UCSD-AML1 (cell line): ENCODE measurements around the gene NUP54.

Experiments
- DNase-seq: peaks from one replicate; lab custom pipeline; 2025; ENCODE audit not compliant: unreplicated experiment; lab: John Stamatoyannopoulos, UW

NUP54 gene

DNA sequence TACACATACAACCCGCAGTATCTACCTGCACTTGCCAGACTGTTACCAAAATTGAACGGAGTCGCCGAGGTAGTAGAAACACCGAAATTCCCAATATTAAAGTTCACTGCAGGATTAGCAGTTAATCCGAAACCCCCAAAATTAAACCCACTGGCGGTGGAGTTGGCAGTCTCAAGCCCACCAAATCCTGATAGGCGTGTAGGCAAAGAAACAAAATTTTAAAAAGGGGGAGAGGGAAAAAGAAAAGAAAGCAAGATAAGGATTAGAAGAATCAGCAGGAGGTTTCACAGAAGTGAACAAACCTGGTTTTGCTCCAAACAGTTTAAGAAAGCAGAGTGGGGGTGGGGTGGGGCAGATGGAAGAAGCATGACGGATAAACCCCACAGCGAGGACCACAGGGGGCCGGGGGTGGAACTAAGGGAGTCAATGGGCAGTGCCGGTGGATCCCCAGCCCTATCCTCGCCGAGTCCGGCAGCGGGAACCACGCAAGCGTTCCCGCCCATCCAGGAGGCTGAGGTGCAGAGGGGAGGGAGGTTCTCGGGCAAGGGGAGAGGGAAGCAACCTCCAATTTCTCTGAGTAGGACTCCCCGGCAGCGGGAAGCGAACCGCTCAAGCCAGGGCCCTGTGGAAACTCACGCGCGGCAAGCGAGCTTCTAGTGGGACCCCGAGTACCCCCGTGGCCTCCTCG is 599 bp downstream of the NUP54 start:
- DNase-seq = peak; percentile 78

DNA sequence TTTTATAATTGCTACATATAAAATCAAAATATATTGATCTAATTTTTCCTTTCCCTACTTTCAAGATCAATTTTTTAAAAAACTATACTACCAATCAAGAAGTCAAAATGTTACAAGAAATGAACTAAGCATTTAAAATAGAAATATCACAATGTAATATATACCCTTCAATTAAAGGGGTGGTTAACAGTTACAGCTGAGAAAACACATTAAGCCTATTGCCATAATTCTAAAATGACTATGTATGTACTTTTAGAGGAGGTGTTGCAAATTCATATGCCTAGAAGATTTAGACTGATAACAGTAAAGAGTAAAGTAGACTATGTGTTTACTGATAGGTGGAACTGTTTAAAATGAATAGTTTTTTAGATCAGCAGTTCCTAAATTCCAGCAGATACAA is 3.7 kb downstream of the NUP54 start:
- DNase-seq = no peak

DNA sequence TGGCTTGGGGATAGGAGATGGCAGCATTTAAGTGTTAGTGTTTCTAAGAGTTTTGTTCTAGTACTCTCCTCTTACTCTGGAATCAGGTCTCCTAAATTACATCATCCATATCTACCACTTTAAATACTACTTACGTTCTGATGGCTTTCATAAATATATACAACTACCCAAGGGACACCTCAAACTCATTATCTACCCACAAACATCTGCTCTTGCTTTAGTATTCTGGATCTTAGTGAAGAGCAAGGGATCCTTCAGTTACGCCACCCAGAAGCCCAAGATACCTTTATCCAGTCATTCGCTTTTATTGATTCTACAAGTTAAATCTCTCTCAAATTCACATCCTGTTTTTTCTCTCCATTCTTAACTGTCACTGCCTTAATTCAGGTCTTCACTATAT is 7.0 kb downstream of the NUP54 start:
- DNase-seq = no peak

DNA sequence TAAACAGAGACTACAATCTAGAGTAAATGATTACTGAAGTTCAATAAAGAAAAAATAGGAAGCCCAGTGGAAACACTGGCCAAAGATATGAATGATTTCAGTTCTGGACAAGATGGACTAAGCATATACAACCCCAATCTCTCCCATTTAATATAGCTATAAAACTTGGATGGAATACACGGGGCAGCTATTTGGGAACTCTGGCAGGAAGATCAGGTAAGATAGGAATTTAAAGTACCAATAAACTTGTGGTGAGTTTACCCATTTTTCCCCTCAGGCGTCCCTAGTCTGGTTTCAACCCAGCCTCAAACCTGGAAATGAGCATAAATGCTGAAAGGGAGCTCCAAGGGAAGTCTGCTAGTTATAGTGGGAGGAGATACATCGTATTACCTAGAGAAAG is 20.4 kb downstream of the NUP54 start:
- no peak for DNase-seq

DNA sequence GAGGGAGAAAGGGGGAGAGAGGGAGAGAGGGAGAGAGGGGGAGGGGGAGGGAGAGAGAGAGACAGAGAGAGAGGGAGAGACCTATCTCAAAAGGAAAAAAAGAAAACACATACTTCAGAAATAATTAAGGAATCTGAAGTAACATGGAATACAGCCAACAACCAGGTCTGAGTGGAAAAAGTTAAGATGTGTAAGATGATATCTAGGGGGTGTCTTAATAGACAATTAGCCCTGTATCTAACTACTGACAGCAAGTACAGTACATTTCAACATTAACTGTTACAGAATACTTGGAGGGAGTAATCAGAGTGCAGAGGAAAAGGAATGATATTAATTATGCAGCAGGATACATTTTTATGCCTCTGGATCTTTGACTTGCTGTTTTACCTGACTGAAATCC is 22.4 kb downstream of the NUP54 start:
- DNase-seq = no peak

DNA sequence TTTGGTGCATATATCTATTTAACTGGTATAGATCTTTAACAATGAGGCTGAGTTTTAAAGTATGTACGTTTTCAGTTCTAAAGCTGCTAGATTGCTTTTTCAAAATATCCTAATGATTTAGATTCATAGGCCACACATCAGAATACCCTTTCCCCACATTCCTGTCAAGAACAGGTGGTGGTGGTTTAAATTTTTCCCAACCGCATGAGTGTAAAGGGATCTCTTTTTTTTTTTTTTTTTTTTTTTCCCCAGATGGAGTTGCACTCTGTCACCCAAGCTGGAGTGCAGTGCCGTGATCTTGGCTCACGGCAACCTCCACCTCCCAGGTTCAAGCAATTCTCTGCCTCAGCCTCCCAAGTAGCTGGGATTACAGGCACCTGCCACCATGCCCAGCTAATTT is 28.0 kb downstream of the NUP54 start:
- no peak for DNase-seq

DNA sequence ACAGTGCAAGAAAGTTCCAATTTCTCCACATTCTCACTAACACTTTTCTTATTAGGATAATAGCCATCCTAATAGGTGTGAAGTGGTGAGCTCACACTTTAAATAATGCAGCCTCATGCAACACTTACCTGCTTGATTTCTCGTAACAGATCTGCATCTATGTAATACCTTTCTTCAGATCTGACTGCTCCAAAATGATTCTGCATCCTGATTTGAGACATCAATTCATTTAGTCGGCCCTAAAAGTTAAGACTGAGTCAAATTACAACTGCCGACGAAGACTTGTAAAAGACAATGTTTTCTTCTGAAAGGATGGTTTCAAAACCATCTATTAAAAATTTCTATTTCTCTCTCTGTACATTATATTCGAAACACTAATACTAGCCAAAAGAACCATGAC is 30.7 kb downstream of the NUP54 start:
- no peak for DNase-seq

DNA sequence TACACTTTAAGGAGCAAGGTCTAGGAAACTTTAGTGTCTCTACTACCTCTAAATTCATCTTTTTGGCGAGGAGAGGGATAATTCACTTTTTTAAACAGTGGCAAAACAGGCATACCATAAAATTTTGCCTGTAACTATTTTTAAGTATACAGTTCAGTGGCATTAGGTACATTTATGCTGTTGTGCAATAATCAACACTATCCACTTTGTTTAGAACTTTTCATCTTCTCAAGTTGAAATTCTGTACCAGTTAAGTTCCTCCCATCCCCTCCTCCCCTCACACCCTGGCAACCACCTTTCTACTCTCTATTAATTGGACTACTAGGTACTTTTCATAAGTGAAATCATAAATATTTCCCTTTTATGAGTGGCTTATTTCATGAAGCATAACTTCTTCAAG is 31.4 kb downstream of the NUP54 start:
- no peak for DNase-seq

DNA sequence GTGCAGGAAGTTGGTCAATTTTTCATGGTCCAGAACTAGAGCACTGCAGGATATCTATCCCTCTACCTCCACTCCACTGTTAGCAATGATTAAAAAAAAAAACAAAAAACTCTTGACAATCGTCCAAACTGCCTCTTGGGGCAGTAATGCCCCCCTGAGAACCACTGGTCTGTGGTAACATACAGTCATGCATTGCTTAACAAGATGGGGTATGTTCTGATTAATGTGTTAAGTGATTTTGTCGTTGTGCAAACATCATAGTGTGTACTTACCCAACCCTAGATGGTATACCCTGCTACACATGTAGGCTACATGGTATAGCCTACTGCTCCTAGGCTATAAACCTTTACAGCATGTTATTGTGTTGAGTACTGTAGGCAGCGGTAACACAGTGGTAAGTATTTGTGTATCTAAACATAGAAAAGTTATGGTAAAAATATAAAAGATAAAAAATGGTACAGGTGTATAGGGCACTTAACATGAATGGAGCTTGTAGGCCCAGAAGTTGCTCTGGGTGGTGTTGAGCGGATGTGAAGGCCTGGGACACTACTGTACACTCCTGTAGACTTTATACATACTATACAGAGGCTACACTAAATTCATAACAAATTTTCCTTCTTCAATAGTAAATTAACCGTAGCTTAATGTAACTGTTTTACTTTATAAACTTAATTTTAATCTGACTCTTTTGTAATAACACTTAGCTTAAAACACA is 39.6 kb downstream of the NUP54 start:
- DNase-seq = no peak

DNA sequence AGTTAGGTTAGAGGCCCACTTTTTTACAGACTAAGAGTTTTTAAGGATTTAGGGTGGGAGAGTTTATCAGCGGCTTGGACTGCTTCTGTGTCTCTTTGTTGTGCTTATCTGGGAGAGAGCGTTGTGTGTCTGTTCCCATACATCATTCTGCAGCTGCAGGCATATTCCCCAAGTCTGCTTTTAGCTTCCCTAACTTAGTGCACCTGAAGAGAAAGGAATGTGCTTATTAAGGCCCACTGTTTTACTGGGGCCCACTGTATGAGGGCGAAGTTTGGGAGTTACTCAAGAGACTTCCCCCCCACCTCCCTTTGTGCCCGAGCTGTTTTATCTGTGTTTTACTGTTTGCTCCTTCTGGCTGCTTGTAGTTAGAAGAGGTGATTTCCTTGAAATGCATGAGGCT is 41.8 kb downstream of the NUP54 start:
- DNase-seq = no peak

DNA sequence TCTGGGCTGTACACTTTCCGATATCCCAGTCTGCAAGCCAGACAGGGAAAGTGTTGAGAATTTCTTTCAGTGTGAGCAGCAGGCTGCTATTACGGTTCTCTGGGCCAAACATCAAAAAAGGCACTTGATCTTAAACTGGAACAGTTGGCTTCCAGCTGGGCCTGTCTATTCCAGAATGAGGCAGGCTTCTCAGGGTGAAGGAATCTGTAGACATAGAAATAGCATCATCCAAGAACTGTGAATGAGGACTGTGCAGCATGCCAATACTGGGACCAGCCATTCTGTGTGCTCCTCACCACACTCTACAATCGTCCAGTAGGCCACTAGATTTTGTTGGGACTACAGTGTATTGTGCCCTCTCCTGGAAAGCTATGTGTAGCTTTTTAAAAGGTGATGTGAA is 42.5 kb downstream of the NUP54 start:
- no peak for DNase-seq

DNA sequence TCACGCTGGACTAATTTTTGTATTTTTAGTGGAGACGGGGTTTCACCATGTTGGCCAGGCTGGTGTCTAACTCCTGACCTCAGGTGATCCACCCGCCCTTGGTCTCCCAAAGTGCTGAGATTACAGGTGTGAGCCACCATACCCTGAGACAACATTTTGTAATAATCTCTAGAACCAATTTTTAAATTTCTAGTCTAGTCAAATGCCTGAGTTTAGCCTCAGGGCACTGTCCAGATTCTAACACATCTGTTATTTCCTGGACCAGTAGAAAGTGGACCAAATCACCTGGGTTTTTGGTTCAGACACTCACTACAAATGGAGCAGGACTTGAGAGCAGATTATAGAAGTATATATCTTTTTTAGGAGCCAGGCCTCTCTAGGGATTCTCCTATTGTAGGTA is 52.1 kb downstream of the NUP54 start:
- DNase-seq = no peak

DNA sequence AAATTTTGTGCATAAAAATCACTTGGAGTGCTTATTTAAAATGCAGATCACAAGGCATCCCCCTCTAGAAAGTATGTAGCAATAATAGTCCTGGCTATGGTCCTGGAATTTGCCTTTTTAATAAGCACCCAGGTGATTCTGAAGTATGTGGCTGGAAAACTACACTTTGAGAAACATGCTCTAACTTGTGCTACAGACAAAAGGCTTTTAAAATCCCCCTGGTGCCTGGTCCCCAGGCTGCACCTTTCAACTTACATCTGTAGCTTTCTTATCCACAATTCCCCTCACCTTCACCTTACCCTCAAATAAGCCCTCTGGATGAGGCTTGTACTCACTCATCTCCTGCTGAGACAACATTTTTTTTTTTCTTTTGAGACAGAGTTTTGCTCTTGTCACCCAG is 52.6 kb downstream of the NUP54 start:
- DNase-seq = no peak

DNA sequence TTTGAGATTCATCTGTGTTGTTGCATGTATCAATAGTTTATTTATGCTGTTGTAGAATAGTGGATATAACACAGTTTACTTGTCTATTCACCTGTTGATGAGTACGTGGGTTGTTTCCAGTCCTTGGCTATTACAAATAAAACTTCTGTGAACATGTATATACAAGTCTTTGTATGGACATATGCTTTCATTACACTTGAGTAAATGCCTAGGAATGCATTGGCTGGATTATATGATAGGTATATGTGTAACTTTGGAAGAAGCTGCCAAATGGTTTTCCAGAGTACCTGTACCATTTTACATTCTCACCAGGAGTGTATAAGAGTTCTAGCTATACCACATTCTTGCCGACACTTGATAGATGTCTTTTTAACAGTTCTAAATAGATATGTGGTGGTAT is 57.1 kb downstream of the NUP54 start:
- DNase-seq = no peak

DNA sequence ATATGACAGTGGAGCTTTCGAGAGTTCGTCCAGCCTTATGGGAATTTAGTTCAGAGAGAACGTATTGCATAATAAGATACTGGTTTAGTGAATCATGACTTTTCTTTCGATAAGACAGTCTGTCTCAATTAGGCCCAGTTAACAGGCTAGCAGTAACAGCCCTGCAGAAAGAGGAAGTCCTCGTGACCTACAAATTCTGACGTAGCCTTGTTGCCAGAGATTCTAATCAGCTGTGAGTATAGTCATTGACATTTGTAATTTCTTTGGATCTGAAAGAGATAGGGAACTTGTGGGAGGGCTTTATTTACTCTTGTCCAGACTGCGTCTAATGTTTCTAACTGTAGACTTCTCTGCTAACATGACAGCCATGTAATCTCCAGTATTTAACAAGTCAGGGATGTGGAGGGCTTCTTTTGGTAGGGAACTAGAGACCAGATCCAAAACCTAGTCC is 57.9 kb downstream of the NUP54 start:
- peak; percentile 20 for DNase-seq

DNA sequence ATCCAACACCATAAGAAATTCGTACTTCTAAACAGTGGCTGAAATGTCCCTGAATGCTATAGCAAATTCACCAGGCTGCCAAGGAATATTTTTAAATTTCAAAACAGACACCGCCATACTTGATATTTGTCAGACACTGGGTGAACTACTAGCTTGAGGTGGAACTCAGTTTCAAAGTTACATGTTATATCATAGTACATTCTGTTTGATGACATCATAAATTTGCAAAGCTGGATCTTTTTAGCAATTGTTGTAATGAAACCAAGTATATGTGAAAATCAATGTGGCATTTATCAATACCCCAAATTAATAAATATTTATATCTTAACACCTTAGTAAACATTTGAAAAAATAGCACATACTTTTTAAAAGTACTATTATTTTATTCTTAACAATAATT is 59.5 kb downstream of the NUP54 start:
- DNase-seq = no peak

DNA sequence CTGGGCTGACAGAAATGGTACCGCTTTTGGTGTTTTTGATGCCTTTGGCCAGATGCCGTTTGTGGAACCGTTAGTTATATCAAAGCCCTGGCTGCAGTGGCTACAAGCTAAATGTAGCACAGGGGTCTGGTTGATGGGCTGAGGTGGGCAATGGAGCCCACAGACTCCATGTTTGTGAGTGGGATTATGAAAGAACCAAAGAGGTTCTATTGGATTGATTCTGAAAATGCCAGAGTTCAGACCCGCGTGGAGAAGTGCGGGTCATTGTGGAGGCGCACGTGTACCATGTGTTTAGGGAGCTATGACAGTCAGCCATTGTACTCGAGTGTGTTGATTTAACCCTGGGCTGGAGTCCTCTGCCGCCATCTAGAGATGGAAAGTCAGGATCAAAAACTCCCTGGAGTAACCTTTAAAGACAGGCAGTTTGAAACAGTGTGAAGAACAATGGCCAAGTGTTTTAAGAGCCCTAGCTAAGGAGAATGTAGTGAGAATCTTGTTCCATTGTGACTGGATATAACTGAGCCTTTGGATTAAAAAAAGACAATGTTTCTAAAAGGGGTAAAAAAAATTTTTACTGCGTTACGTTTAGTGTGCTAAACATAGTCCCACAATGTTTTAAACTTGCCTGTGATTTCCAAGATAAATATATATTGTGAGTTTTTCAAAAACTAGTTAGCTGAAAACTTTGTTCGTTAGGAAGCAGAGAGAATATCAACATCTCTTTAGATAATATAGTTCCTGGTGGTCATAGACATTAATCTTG is 61.0 kb downstream of the NUP54 start:
- DNase-seq = peak; percentile 39

DNA sequence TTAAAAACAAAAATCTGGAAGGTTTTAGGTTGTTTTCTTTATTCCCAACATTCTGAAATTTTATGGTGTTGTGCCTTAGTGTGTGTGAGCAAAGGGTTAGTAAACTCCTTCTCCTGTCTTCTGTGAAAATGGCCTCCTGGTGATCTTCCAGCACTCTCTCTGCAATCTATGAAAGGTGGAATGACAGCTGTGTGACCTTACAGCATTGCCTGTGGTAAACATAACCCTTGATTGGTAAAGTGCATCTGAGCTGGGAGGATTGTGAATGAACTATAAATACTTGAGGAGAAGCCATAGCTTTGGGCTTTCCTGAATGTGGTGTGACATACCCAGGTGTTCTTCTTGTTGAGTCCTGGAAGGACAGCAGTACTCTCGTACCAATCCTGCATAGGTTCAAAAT is 63.7 kb downstream of the NUP54 start:
- no peak for DNase-seq

DNA sequence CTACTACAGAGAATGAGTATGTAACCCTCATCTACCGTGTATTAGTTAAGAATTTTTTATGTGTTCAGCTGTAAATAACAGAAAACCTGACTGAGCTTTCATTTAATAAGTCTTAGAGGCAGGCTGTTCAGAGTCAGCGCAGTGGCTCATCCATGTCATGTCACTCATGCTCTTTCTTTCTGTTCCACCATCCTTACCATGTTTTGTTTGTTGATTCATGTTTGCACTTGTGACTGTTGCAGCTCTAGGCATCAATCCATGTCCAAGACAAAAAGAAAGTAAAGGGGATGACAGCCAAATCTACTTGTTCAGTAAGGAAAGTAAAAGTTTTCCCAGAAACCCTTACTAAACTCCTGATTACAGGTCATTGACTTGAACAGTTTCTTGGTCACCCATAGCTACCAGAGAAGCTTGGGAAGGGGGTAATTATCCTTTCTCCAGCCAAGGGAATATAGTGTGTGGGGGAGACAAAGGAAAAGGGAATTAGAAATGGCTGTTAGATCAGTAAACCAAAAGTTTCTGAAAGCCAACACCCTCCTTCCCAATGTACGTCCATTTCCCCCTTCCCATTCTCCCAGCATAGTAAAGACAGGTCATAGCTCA is 64.7 kb downstream of the NUP54 start:
- no peak for DNase-seq

DNA sequence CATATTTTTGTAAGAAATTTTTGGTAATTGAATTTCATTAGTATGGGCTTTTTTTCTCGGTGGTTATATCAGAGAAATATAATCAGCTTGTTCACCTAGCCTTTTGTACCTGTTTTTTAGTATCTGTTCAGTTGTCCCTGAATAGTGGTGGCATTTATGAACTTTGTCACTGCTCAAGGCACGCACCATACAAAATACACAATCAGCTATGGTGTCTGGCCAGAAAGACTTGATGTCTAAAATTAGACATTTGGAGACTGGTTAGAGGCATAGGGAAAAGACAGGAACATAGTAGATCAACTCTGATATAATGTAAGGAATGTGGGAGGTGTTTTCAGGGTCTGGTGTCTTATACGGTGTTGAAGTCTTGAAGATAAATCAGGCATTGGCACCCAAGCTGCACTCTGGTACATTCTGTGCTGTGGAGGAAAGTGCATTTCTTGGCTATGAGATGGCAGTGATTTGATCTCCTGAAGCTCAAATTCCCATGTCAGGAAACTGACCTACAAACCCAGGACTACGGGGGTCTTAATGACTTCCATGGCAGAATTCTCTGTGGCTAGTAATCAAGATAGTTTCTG is 70.1 kb downstream of the NUP54 start:
- DNase-seq = no peak

DNA sequence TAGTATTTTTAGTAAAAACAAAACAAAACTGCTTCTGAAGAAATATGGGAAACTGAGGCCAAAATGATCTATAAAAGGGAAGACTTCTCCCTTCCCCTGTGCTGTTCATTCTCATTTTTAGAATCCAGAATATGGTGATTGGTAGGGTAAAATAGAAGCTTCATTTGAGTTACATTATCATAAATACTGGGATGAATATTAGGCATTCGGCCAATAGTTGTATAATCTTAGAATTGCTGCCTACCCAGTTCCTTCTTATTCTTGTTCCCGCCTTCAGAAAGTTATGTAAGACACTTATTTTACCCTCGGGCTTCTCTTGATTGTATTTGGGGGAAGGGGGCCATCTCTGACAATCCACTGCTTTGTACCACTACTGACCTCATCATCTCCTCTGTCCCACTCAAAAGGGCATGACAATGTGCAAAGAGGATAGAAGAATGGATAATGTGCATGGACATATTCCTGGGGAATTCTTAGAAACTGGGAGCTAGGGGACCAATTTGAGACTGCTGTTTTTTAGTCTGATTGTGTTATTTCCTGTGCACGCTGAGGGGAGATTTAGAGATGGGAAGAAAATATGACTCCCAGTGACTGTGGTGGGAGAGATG is 73.1 kb downstream of the NUP54 start:
- no peak for DNase-seq
